22Rv1 (cell line): ENCODE measurements around the gene FBLIM1.

Source experiments
- H3K27ac ChIP-seq: fragments of 450-650 bp; 2 replicates; pipeline ENCODE4 v1.5.1; 2017
- CTCF ChIP-seq: fragments of 450-650 bp; IDR thresholded peaks from 2 replicates; pipeline ENCODE4 v1.5.1; 2017; ENCODE audit warnings: mild to moderate bottlenecking
- ZFX ChIP-seq: fragments of 450-650 bp; IDR thresholded peaks from 2 replicates; pipeline ENCODE4 v1.6.1; 2017; ENCODE audit warnings: antibody characterized with exemption, borderline replicate concordance

The FBLIM1 gene

DNA sequence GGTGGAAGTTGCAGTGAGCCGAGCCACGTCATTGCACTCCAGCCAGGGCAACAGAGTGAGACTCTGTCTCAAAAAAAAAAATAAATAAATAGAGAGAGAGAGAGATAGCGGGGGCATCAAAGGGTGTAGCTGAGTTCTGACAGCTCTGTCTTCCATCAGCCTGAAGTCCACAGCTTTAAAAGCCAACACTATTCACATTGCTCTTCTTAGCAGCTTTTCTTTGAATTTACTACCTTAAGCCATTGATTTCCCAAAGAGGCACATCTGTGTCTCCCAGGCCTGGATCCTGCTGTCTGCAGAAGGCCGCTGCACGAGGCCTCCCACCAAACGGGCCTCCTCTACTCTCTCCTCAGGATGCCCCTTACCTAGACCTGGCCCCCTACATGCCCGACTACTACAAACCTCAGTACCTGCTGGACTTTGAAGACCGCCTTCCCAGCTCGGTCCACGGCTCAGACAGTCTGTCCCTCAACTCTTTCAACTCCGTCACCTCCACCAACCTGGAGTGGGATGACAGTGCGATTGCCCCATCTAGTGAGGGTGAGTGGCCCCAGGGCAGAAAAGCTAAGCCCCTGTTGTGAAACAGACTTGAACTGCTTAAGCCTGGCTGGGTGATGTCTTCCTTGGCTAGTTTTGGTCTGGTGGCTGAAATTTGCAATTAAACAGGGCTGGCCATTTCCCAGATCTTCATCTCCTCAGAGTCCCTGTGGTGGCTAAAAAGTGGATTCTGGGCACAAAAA, 39.0 kb upstream of the FBLIM1 start:
- no peak overlapping the region for H3K27ac ChIP-seq
- TF ChIP-seq CTCF, result no peak
- no peak for TF ChIP-seq ZFX

GRCh38 chr1:15720861-15721260, 37.7 kb upstream of the FBLIM1 start:
- TF ChIP-seq ZFX (no peak), CTCF (no peak)
- no peak overlapping the region for H3K27ac ChIP-seq

DNA sequence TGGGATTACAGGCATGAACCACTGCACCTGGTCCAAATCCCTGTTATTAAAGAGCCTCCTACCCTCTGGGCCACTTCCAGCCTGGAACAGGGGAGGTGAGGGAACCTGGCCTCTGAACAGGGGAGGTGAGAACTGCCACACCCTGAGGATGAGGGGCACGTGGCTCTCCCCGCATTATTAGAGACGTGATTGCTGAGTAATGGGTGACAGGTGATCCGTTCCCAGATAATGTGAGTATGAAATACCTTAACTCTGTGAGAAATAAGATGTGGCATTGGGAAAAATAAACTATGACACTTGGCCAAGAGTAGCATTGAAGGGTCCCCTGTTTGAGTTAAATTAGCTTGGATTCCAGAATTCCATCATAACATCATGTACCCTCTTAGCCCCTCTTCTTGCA, 36.2 kb upstream of the FBLIM1 start:
- H3K27ac ChIP-seq, result no peak overlapping the region
- TF ChIP-seq ZFX, result no peak
- no peak for TF ChIP-seq CTCF

DNA sequence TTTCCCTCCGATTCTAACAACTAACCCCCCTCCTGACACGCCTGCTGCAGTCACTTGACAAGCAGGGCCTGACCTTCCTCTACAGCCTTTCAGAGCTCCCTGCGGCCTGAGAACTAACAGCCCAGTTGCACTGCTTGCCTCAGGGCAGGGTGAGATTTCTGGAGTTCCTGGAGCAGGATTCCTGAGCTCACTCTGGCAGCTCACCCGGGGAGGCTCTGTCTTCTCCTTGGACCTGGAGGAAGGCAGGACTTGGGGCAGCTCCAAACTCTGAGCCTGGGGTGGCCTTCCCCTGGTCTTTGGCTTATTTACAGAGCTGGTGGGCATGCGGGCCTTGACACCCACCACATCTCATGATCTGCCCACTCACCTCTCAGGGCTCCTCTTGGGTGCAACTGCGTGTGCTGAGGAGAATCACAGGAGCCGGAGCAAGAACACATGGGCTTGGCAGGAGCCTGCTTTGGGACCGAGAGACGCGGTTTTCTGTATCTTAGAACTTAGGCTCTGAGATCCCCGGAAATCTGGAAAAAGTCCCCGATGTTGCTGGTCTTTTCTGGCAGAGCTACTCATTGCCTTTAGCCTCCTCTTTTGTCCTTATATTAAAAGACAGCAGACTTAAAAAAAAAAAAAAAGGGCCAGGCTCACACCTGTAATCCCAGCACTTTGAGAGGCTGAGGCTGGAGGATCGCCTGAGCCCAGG, 35.6 kb upstream of the FBLIM1 start:
- no peak overlapping the region for H3K27ac ChIP-seq
- TF ChIP-seq CTCF, result no peak
- TF ChIP-seq ZFX, result no peak

GRCh38 chr1:15723631-15724246, 34.9 kb upstream of the FBLIM1 start:
- TF ChIP-seq CTCF (no peak), ZFX (no peak)
- H3K27ac ChIP-seq, result no peak overlapping the region

DNA sequence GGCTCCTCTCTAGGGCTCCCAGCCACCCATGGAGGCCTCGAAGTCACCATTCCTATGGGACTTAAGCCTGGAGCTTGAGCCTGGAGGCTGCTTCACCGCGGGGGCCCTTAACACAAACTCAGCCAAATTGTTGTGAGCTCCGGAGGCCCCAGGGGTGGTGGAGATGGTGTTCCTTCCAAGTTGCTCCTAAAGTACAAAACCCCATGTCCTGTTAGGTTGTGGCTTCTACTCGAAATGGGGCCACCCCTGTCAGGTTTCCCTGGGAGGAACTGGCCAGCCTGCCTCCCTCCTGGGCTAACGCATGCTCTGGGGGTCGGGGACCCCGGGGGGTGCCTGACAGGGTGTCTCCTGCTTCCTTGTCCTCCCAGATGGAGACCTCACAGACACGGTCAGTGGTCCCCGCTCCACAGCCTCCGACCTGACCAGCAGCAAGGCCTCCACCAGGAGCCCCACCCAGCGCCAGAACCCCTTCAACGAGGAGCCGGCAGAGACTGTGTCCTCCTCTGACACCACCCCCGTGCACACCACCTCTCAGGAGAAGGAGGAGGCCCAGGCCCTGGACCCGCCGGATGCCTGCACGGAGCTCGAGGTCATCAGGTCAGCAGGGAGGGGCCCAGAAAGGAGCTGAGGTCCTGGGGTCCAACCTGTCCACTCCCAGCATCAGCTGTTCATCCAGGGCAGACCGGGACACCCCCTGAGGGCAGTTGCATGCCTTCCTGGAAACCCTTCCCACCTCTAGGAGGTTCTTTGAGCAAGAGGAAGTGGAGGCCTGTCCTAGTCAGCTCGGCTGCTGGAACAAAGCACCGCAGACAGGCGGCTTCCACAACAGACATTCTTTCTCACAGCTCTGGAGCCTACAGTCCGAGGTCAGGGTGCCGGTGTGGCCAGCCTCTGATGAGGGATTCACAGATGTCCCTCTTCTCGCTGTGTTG, 33.4 kb upstream of the FBLIM1 start:
- no peak overlapping the region for H3K27ac ChIP-seq
- TF ChIP-seq CTCF (no peak), ZFX (no peak)
